MCF 10A (cell line): ENCODE data around the gene HDLBP. TPM values are rescaled to one million over a fixed set of nuclear protein-coding genes. Genes with fewer than 3 reads are reported as not detected.

Experiments
- BruUV-seq: library from RNA; stranded (reverse); fragments of 400-500 nt; replicated peaks from 2 replicates; lab custom pipeline; 2021; lab: Mats Ljungman, UMichigan
- CTCF ChIA-PET: fragments of 300-600 bp; sonication (Branson Sonifier 250); formaldehyde crosslinking; extraction: SDS; loops from one replicate; lab custom pipeline; 2021; ENCODE audit warnings: antibody characterized with exemption, inconsistent platforms; lab: Yijun Ruan, JAX
- POLR2A ChIA-PET: fragments of 300-600, 350-650 bp; sonication (Branson Sonifier 250); formaldehyde crosslinking; extraction: SDS; loops from one replicate; lab custom pipeline; 2020; ENCODE audit warnings: antibody characterized with exemption, inconsistent platforms; lab: Yijun Ruan, JAX
- DNase-seq: peaks from one replicate; pipeline ENCODE4 v3.0.0-alpha.2; 2018; ENCODE audit not compliant: unreplicated experiment
- H3K27ac Mint-ChIP-seq: one replicate; pipeline ENCODE4 v1.8.0; 2022; ENCODE audit warnings: mild to moderate bottlenecking, low read depth, mixed read lengths; ENCODE audit not compliant: unreplicated experiment
- H3K27me3 Mint-ChIP-seq: one replicate; pipeline ENCODE4 v1.8.0; 2022; ENCODE audit warnings: mixed read lengths; ENCODE audit not compliant: insufficient read depth, unreplicated experiment
- H3K36me3 Mint-ChIP-seq: one replicate; pipeline ENCODE4 v1.8.0; 2022; ENCODE audit warnings: mild to moderate bottlenecking, moderate library complexity, mixed read lengths; ENCODE audit not compliant: insufficient read depth, unreplicated experiment
- H3K4me1 Mint-ChIP-seq: one replicate; pipeline ENCODE4 v1.8.0; 2022; ENCODE audit warnings: mixed read lengths; ENCODE audit not compliant: insufficient read depth, unreplicated experiment
- H3K4me3 Mint-ChIP-seq: one replicate; pipeline ENCODE4 v1.8.0; 2022; ENCODE audit warnings: mild to moderate bottlenecking, moderate library complexity, mixed read lengths; ENCODE audit not compliant: unreplicated experiment
- H3K9me3 Mint-ChIP-seq: one replicate; pipeline ENCODE4 v1.8.0; 2022; ENCODE audit warnings: mixed read lengths; ENCODE audit not compliant: unreplicated experiment
- CTCF ChIP-seq: fragments of 200-600 bp; IDR thresholded peaks from one replicate; pipeline ENCODE4 v1.8.0; 2022; ENCODE audit warnings: antibody characterized with exemption, mild to moderate bottlenecking; ENCODE audit not compliant: unreplicated experiment
- intact Hi-C: fragments of 100-400 bp; cut with micrococcal nuclease; formaldehyde crosslinking; loops from 2 replicates; pipeline ENCODE4 v1.14.1; 2022
- total RNA-seq: library from RNA; stranded (reverse); gene quantifications from 2 replicates; pipeline ENCODE4 v1.2.3, GENCODE V29; 2022

The HDLBP gene
- total RNA-seq, 1 experiment from 2014 or later = 670 TPM

GRCh38 chr2:241310917-241311566, 4.4 kb downstream of the HDLBP start:
- H3K4me1 Mint-ChIP-seq = peaks cover 45% of the 10 kb centered on the region
- peaks cover 21% of the 10 kb centered on the region for H3K36me3 Mint-ChIP-seq
- no peak for DNase-seq
- H3K27me3 Mint-ChIP-seq = no peaks in the 10 kb centered on the region
- POLR2A ChIA-PET = interaction anchor here (0.6 to 13.7 kb wide), 5 partner anchors 9 to 55 kb away, joined by 3 to 263 read pairs (median 4); no protein-coding TSS in a partner anchor
- no peaks in the 10 kb centered on the region for H3K9me3 Mint-ChIP-seq
- peak overlapping the region; percentile 89 for H3K27ac Mint-ChIP-seq
- CTCF ChIA-PET = interaction anchor here (0.9 to 1.0 kb wide), 2 partner anchors 22 to 23 kb away, joined by 3 read pairs; no protein-coding TSS in a partner anchor
- no peak for TF ChIP-seq CTCF
- H3K4me3 Mint-ChIP-seq = no peak overlapping the region
- no TSS peak for BruUV-seq
- intact Hi-C loops = no loop called here

GRCh38 chr2:241309684-241310117, 5.8 kb downstream of the HDLBP start:
- Mint-ChIP-seq H3K9me3 (no peaks in the 10 kb centered on the region), H3K27me3 (no peaks in the 10 kb centered on the region), H3K36me3 (peaks cover 30% of the 10 kb centered on the region), H3K4me1 (peaks cover 45% of the 10 kb centered on the region), H3K27ac (peak overlapping the region; percentile 55), H3K4me3 (no peak overlapping the region)
- DNase-seq = peak; percentile 40
- intact Hi-C loops = no loop called here
- CTCF ChIA-PET = interaction anchor here (0.7 kb wide), 1 partner anchor 1690 kb away, joined by 3 read pairs; no protein-coding TSS in a partner anchor
- TF ChIP-seq CTCF = no peak
- POLR2A ChIA-PET = interaction anchor here (0.6 to 13.7 kb wide), 5 partner anchors 9 to 46 kb away, joined by 3 to 263 read pairs (median 5); partner anchors contain the start of gene FARP2
- no TSS peak for BruUV-seq

- no TSS peak for BruUV-seq
- no peak overlapping the region for H3K27ac Mint-ChIP-seq
- no peaks in the 10 kb centered on the region for H3K9me3 Mint-ChIP-seq
- no peak for TF ChIP-seq CTCF
- CTCF ChIA-PET = interaction anchor here (0.7 kb wide), 1 partner anchor 1689 kb away, joined by 3 read pairs; no protein-coding TSS in a partner anchor
- intact Hi-C loops = no loop called here
- H3K36me3 Mint-ChIP-seq = peaks cover 30% of the 10 kb centered on the region
- no peak for DNase-seq
- H3K4me1 Mint-ChIP-seq = peaks cover 45% of the 10 kb centered on the region
- POLR2A ChIA-PET = interaction anchor here (0.7 to 13.7 kb wide), 5 partner anchors 8 to 47 kb away, joined by 3 to 263 read pairs (median 5); partner anchors contain the start of gene FARP2
- H3K4me3 Mint-ChIP-seq = no peak overlapping the region
- no peaks in the 10 kb centered on the region for H3K27me3 Mint-ChIP-seq
Measured at GRCh38 chr2:241308832-241309500, 6.5 kb downstream of the HDLBP start.

- Mint-ChIP-seq H3K27ac (peak overlapping the region; percentile 59), H3K36me3 (peaks cover 30% of the 10 kb centered on the region), H3K4me3 (no peak overlapping the region), H3K4me1 (peaks cover 46% of the 10 kb centered on the region), H3K9me3 (no peaks in the 10 kb centered on the region), H3K27me3 (no peaks in the 10 kb centered on the region)
- DNase-seq = no peak
- no peak for TF ChIP-seq CTCF
- intact Hi-C loops = no loop called here
- ChIA-PET POLR2A (interaction anchor here (0.6 to 0.7 kb wide), 2 partner anchors 13 to 20 kb away, joined by 3 read pairs; no protein-coding TSS in a partner anchor), CTCF (interaction anchor here (0.7 kb wide), 1 partner anchor 19 kb away, joined by 5 read pairs; no protein-coding TSS in a partner anchor)
- no TSS peak for BruUV-seq
Measured at GRCh38 chr2:241308267-241308666, 7.2 kb downstream of the HDLBP start.
